OCI-LY7 (cell line): ENCODE measurements around the gene MALRD1. TPM values are rescaled to one million over a fixed set of nuclear protein-coding genes. Genes with fewer than 3 reads are reported as not detected.

ENCODE experiments used
- BruUV-seq: library from RNA; stranded (reverse); fragments of 400-500 nt; replicated peaks from 2 replicates; lab custom pipeline; 2021; lab: Mats Ljungman, UMichigan
- CTCF ChIA-PET: fragments of 300-600 bp; sonication (Branson Sonifier 250); formaldehyde crosslinking; loops from one replicate; lab custom pipeline; 2022; ENCODE audit warnings: antibody characterized with exemption; ENCODE audit not compliant: unreplicated experiment; lab: Charles Lee
- POLR2A ChIA-PET: fragments of 300-600 bp; sonication (Branson Sonifier 250); formaldehyde crosslinking; loops from one replicate; lab custom pipeline; 2022; ENCODE audit warnings: antibody characterized with exemption; lab: Charles Lee
- DNase-seq: peaks from one replicate; pipeline ENCODE4 v3.0.0-alpha.2; 2015; ENCODE audit warnings: low spot score
- H2AFZ ChIP-seq: fragments of 200-600 bp; sonication (generic), shearing (Covaris generic); 2 replicates; pipeline ENCODE4 v1.6.1; 2014; ENCODE audit warnings: mild to moderate bottlenecking, antibody characterized with exemption, low read length, moderate library complexity
- H3K27ac ChIP-seq: fragments of 200-600 bp; sonication (generic); 2 replicates; pipeline ENCODE4 v1.5.1; 2014; ENCODE audit warnings: mixed run types, low read depth, mild to moderate bottlenecking, moderate library complexity, low read length, inconsistent platforms; ENCODE audit not compliant: poor library complexity, severe bottlenecking
- H3K36me3 ChIP-seq: fragments of 200-600 bp; sonication (generic); 2 replicates; pipeline ENCODE4 v1.6.1; 2014; ENCODE audit warnings: mild to moderate bottlenecking, antibody characterized with exemption, low read length, moderate library complexity, mixed read lengths; ENCODE audit not compliant: insufficient read depth
- H3K4me1 ChIP-seq: fragments of 200-600 bp; sonication (generic); 2 replicates; pipeline ENCODE4 v1.5.1; 2014; ENCODE audit warnings: mild to moderate bottlenecking, low read length; ENCODE audit not compliant: insufficient read depth, poor library complexity, severe bottlenecking
- H3K4me2 ChIP-seq: fragments of 200-600 bp; sonication (generic); 2 replicates; pipeline ENCODE4 v1.6.1; 2014; ENCODE audit warnings: mild to moderate bottlenecking, low read length
- H3K4me3 ChIP-seq: fragments of 200-600 bp; sonication (generic); 2 replicates; pipeline ENCODE4 v1.5.1; 2014; ENCODE audit warnings: mild to moderate bottlenecking, low read depth, low read length; ENCODE audit not compliant: poor library complexity, severe bottlenecking
- H3K79me2 ChIP-seq: fragments of 200-600 bp; sonication (generic); 2 replicates; pipeline ENCODE4 v1.6.1; 2016; ENCODE audit warnings: low read depth, mild to moderate bottlenecking, low read length, moderate library complexity, mixed read lengths; ENCODE audit not compliant: insufficient read depth
- H3K9me2 ChIP-seq: fragments of 200-600 bp; sonication (generic); 2 replicates; pipeline ENCODE4 v1.6.1; 2016; ENCODE audit warnings: mild to moderate bottlenecking, low read length, mixed read lengths; ENCODE audit not compliant: insufficient read depth
- H3K9me3 ChIP-seq: fragments of 200-600 bp; sonication (generic); 2 replicates; pipeline ENCODE4 v1.6.1; 2014; ENCODE audit warnings: mild to moderate bottlenecking, mixed run types, low read length, mixed read lengths
- H4K20me1 ChIP-seq: fragments of 200-600 bp; sonication (generic); 2 replicates; pipeline ENCODE4 v1.6.1; 2014; ENCODE audit warnings: mild to moderate bottlenecking, antibody characterized with exemption, low read length, moderate library complexity, mixed read lengths; ENCODE audit not compliant: insufficient read depth
- EZH2phosphoT487 ChIP-seq: fragments of 200-600 bp; sonication (generic); IDR thresholded peaks from 2 replicates; pipeline ENCODE4 v1.6.1; 2018; ENCODE audit warnings: low read depth, borderline replicate concordance, mild to moderate bottlenecking, mixed run types, antibody characterized with exemption, low read length, moderate library complexity, mixed read lengths
- intact Hi-C: fragments of 100-400 bp; cut with micrococcal nuclease; formaldehyde crosslinking; loops from one replicate; pipeline ENCODE4 v1.10.0; 2022; ENCODE audit not compliant: unreplicated experiment
- total RNA-seq, 2 experiments: library from RNA; depleted of rRNA in 1 of 2; stranded (reverse); fragments of >200 nt in 1 of 2; shearing (Covaris generic) in 1 of 2; gene quantifications; 2 replicates each; pipeline ENCODE4 v1.2.3, GENCODE V29; 2014 to 2022
- TF ChIP-seq, protein P1 (sequence below): fragments of 200-600 bp; sonication (generic); conservative IDR thresholded peaks from 2 replicates; pipeline ENCODE4 v1.5.1; 2014; ENCODE audit warnings: mild to moderate bottlenecking, antibody characterized with exemption, low read length, moderate library complexity, mixed read lengths

Gene MALRD1
- total RNA-seq, 2 experiments from 2014 or later = not detected

DNA sequence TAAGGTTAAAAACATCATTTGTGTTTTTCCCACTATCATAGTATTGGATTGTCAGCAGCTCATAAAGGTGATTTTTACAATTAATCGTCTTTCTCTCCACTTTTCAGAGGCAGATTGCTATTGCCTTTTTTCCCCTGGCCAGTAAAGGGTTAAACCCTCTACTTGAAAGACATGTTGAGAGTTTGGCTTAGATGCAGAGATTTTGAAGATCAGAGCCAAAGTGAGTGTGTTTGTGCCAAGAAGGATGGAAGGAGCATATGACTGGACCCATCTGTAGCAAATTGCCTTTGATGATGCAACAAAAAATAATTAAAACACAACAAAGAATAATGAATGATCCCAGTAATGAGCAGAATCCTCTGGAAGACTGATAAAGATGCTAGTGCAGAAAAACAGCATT, 373.1 kb downstream of the MALRD1 start:
- intact Hi-C loops = no loop called here
- H2AFZ ChIP-seq = no peak overlapping the region
- no peak overlapping the region for H3K27ac ChIP-seq
- H3K4me1 ChIP-seq = no peaks in the 10 kb centered on the region
- POLR2A ChIA-PET = no interaction called here
- no peaks in the 10 kb centered on the region for H3K9me3 ChIP-seq
- H3K36me3 ChIP-seq = no peaks in the 10 kb centered on the region
- no peak overlapping the region for H3K4me3 ChIP-seq
- CTCF ChIA-PET = no interaction called here
- H3K9me2 ChIP-seq = no peaks in the 10 kb centered on the region
- no peak for DNase-seq
- no TSS peak for BruUV-seq
- no peak for TF ChIP-seq EZH2phosphoT487
- TF ChIP-seq, protein P1, sequence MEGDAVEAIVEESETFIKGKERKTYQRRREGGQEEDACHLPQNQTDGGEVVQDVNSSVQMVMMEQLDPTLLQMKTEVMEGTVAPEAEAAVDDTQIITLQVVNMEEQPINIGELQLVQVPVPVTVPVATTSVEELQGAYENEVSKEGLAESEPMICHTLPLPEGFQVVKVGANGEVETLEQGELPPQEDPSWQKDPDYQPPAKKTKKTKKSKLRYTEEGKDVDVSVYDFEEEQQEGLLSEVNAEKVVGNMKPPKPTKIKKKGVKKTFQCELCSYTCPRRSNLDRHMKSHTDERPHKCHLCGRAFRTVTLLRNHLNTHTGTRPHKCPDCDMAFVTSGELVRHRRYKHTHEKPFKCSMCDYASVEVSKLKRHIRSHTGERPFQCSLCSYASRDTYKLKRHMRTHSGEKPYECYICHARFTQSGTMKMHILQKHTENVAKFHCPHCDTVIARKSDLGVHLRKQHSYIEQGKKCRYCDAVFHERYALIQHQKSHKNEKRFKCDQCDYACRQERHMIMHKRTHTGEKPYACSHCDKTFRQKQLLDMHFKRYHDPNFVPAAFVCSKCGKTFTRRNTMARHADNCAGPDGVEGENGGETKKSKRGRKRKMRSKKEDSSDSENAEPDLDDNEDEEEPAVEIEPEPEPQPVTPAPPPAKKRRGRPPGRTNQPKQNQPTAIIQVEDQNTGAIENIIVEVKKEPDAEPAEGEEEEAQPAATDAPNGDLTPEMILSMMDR = no peak
- H3K4me2 ChIP-seq = no peak overlapping the region
- no peaks in the 10 kb centered on the region for H4K20me1 ChIP-seq
- no peaks in the 10 kb centered on the region for H3K79me2 ChIP-seq

DNA sequence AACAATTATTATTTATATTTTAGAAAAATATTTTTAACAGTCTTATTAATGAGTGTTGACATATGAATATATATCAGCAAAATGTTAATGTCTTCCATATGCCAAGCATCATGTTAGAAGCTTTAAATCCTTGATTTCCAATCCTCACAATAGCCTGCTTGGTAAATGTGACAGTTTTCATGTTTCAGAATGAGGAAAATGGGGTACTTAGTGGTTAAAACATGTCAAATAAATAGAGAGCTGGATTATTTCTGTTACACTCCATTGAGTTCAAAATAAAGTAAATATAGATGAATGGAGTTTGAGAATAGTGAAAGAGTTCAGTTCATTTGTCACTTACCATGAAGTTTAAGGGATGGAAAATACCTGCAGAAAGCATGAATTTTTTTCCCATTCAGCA, 377.4 kb downstream of the MALRD1 start:
- intact Hi-C loops = no loop called here

More for the DNA sequence above, 377.4 kb downstream of the MALRD1 start:
- no peak for DNase-seq
- Histone ChIP-seq H3K27ac (no peak overlapping the region), H2AFZ (no peak overlapping the region), H3K36me3 (no peaks in the 10 kb centered on the region), H3K9me3 (no peaks in the 10 kb centered on the region), H3K4me2 (no peak overlapping the region), H3K4me3 (no peak overlapping the region), H3K79me2 (no peaks in the 10 kb centered on the region), H3K4me1 (no peaks in the 10 kb centered on the region), H3K9me2 (no peaks in the 10 kb centered on the region), H4K20me1 (no peaks in the 10 kb centered on the region)
- ChIA-PET POLR2A (interaction anchor here (0.6 kb wide), 1 partner anchor 126 kb away, joined by 3 read pairs; no protein-coding TSS in a partner anchor), CTCF (no interaction called here)
- no TSS peak for BruUV-seq
- TF ChIP-seq, protein P1 = no peak
- no peak for TF ChIP-seq EZH2phosphoT487
